ENCODE data around the gene CTNNB1. TPM values are rescaled to one million over a fixed set of nuclear protein-coding genes. Genes with fewer than 3 reads are reported as not detected.

CTNNB1 gene
- total RNA-seq, 1 experiment from 2014 or later = 134 TPM

DNA sequence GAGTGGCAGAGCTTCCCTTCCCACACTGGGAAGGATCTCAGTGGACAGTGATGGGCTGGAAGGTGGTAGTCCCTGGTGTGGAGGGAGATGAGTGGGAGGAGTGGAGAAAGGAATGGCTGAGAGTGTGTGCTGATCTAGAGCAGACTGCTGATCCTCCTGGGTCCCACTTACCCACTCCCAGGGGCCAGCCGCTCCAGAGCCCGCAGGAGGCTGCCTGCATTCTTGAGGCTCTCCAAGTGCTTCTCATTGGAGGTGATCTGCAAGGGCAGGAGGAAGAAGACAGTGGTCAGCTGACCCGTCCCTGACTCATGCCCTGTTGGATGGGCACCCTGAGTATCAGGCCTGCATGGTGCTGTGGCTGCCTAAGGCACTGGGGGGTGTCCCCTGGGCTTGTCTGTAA lies 50.0 kb downstream of the CTNNB1 start:
- intact Hi-C loops (cut with micrococcal nuclease; ENCODE audit: unreplicated experiment) = no loop called here
- POLR2A ChIA-PET (ENCODE audit: low non-redundant PET) = no interaction called here
- CTCF ChIA-PET = no interaction called here
- H3K27ac ChIP-seq (ENCODE audit: low read depth, low read length, poor library complexity, severe bottlenecking) = no peak overlapping the region
- H3K4me3 ChIP-seq (ENCODE audit: low read depth, low read length, poor library complexity, severe bottlenecking) = no peak overlapping the region
- no peaks in the 10 kb centered on the region for H3K9me3 ChIP-seq (ENCODE audit: low read depth, low read length, poor library complexity, severe bottlenecking)
- H3K36me3 ChIP-seq (ENCODE audit: insufficient read depth, low read length, poor library complexity, severe bottlenecking) = no peaks in the 10 kb centered on the region
- no peaks in the 10 kb centered on the region for H3K27me3 ChIP-seq (replicated peaks; ENCODE audit: insufficient read depth, low read depth, low read length, poor library complexity)
- no TSS peak for BruUV-seq (replicated peaks)
- H3K4me1 ChIP-seq (ENCODE audit: insufficient read depth, low read length, poor library complexity, severe bottlenecking) = no peaks in the 10 kb centered on the region
- no peak for DNase-seq (ENCODE audit: low spot score)
- TF ChIP-seq, protein P1, sequence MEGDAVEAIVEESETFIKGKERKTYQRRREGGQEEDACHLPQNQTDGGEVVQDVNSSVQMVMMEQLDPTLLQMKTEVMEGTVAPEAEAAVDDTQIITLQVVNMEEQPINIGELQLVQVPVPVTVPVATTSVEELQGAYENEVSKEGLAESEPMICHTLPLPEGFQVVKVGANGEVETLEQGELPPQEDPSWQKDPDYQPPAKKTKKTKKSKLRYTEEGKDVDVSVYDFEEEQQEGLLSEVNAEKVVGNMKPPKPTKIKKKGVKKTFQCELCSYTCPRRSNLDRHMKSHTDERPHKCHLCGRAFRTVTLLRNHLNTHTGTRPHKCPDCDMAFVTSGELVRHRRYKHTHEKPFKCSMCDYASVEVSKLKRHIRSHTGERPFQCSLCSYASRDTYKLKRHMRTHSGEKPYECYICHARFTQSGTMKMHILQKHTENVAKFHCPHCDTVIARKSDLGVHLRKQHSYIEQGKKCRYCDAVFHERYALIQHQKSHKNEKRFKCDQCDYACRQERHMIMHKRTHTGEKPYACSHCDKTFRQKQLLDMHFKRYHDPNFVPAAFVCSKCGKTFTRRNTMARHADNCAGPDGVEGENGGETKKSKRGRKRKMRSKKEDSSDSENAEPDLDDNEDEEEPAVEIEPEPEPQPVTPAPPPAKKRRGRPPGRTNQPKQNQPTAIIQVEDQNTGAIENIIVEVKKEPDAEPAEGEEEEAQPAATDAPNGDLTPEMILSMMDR (conservative IDR thresholded peaks at IDR 0.05; ENCODE audit: low read depth, low read length) = no peak
- no peak for TF ChIP-seq EZH2 (IDR thresholded peaks at IDR 0.05; ENCODE audit: borderline replicate concordance, low read depth, low read length, poor library complexity, severe bottlenecking)

DNA sequence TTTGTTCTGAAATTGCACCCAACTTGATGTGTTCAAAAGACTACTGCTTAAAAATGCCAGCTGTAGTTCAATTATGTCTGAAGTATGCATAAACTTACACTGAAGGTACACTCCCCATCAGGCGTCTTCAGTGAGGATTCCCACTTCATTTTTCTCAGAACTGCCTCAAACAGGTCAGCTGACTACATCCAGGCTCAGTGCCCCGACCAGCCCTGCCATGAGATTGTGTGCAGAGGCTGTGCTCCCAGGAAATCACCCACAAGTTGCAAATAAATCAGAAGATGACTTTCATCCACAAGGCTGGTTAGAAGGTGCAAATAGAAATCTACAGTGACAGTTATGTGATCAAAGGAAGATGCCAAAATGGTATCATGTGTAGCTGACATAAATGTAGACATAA lies 51.5 kb downstream of the CTNNB1 start:
- Histone ChIP-seq H3K27me3 (replicated peaks; ENCODE audit: insufficient read depth, low read depth, low read length, poor library complexity) (no peaks in the 10 kb centered on the region), H3K4me3 (ENCODE audit: low read depth, low read length, poor library complexity, severe bottlenecking) (no peak overlapping the region), H3K9me3 (ENCODE audit: low read depth, low read length, poor library complexity, severe bottlenecking) (no peaks in the 10 kb centered on the region), H3K27ac (ENCODE audit: low read depth, low read length, poor library complexity, severe bottlenecking) (no peak overlapping the region), H3K36me3 (ENCODE audit: insufficient read depth, low read length, poor library complexity, severe bottlenecking) (no peaks in the 10 kb centered on the region), H3K4me1 (ENCODE audit: insufficient read depth, low read length, poor library complexity, severe bottlenecking) (no peaks in the 10 kb centered on the region)
- TF ChIP-seq, protein P1 (conservative IDR thresholded peaks at IDR 0.05; ENCODE audit: low read depth, low read length) = no peak
- no peak for TF ChIP-seq EZH2 (IDR thresholded peaks at IDR 0.05; ENCODE audit: borderline replicate concordance, low read depth, low read length, poor library complexity, severe bottlenecking)
- DNase-seq (ENCODE audit: low spot score) = no peak
- POLR2A ChIA-PET (ENCODE audit: low non-redundant PET) = no interaction called here
- intact Hi-C loops (cut with micrococcal nuclease; ENCODE audit: unreplicated experiment) = no loop called here
- no TSS peak for BruUV-seq (replicated peaks)
- CTCF ChIA-PET = no interaction called here

DNA sequence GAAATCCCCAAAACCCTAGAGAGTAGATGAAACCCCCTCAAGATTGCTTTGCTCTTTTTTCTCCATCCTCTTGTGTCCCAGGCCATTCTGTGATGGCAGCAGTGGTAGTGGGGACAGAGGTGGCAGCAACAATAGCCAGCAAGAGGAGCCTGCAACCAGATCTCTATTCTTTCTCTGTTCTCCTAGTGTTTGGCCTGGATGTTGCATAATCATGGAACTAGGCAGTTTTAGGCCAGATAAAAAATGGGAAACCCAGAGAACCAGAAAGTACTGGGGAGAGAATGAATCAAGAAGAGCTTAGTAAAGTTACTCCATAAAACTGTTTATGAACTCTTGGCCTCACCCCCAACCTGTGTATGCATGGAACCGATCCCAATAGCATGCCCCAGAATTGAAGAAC lies 52.3 kb downstream of the CTNNB1 start:
- no peaks in the 10 kb centered on the region for H3K36me3 ChIP-seq (ENCODE audit: insufficient read depth, low read length, poor library complexity, severe bottlenecking)
- H3K9me3 ChIP-seq (ENCODE audit: low read depth, low read length, poor library complexity, severe bottlenecking) = no peaks in the 10 kb centered on the region
- DNase-seq (ENCODE audit: low spot score) = no peak
- H3K27ac ChIP-seq (ENCODE audit: low read depth, low read length, poor library complexity, severe bottlenecking) = no peak overlapping the region
- no TSS peak for BruUV-seq (replicated peaks)
- no peak overlapping the region for H3K4me3 ChIP-seq (ENCODE audit: low read depth, low read length, poor library complexity, severe bottlenecking)
- ChIA-PET POLR2A (ENCODE audit: low non-redundant PET) (no interaction called here), CTCF (no interaction called here)
- no peaks in the 10 kb centered on the region for H3K4me1 ChIP-seq (ENCODE audit: insufficient read depth, low read length, poor library complexity, severe bottlenecking)
- H3K27me3 ChIP-seq (replicated peaks; ENCODE audit: insufficient read depth, low read depth, low read length, poor library complexity) = no peaks in the 10 kb centered on the region
- intact Hi-C loops (cut with micrococcal nuclease; ENCODE audit: unreplicated experiment) = no loop called here
- TF ChIP-seq, protein P1 (conservative IDR thresholded peaks at IDR 0.05; ENCODE audit: low read depth, low read length) = no peak
- TF ChIP-seq EZH2 (IDR thresholded peaks at IDR 0.05; ENCODE audit: borderline replicate concordance, low read depth, low read length, poor library complexity, severe bottlenecking) = no peak
